Neutrophil (primary cell): ENCODE measurements around the gene MIB1.

Source experiments
- H3K27ac ChIP-seq: fragments of 200-600 bp; sonication (generic); 2 replicates; pipeline ENCODE4 v1.5.1; 2016; ENCODE audit warnings: mild to moderate bottlenecking, moderate library complexity
- H3K27me3 ChIP-seq: fragments of 200-600 bp; sonication (generic); 2 replicates; pipeline ENCODE4 v1.6.0; 2016; ENCODE audit warnings: mild to moderate bottlenecking
- H3K36me3 ChIP-seq: fragments of 200-600 bp; sonication (generic); 2 replicates; pipeline ENCODE4 v1.5.1; 2017
- H3K4me1 ChIP-seq, 2 experiments: fragments of 200-600 bp in 1 of 2; sonication (generic) in 1 of 2; 1 replicate in 1 of 2; 2 replicates in 1 of 2; pipeline versions ENCODE4 v1.5.1 to v1.6.1; 2013 to 2016; ENCODE audit warnings: low read depth in 1 of 2, low read length in 1 of 2, mild to moderate bottlenecking in 1 of 2, moderate library complexity in 1 of 2; ENCODE audit not compliant: control insufficient read depth in 1 of 2, insufficient read depth in 1 of 2
- H3K4me3 ChIP-seq, 2 experiments: fragments of 200-600 bp in 1 of 2; sonication (generic) in 1 of 2; 1 replicate in 1 of 2; 2 replicates in 1 of 2; pipeline ENCODE4 v1.5.1; 2013 to 2016; ENCODE audit warnings: low read depth in 1 of 2, low read length in 1 of 2, mild to moderate bottlenecking in 1 of 2, moderate library complexity in 1 of 2
- H3K9me3 ChIP-seq: fragments of 200-600 bp; sonication (generic); 2 replicates; pipeline ENCODE4 v1.5.1; 2016
- CTCF ChIP-seq: fragments of 200-600 bp; sonication (generic); IDR thresholded peaks from 2 replicates; pipeline ENCODE4 v1.5.1; 2016; ENCODE audit warnings: antibody characterized with exemption

Gene MIB1

GRCh38 chr18:21912339-21913239, 172.0 kb downstream of the MIB1 start:
- TF ChIP-seq CTCF, result no peak
- no peaks in the 10 kb centered on the region for H3K9me3 ChIP-seq

GRCh38 chr18:21914739-21915319, 174.2 kb downstream of the MIB1 start:
- no peaks in the 10 kb centered on the region for H3K9me3 ChIP-seq
- no peaks in the 10 kb centered on the region for H3K36me3 ChIP-seq
- no peak overlapping the region for H3K27ac ChIP-seq
- H3K4me1 ChIP-seq, result no peaks in the 10 kb centered on the region
- TF ChIP-seq CTCF, result no peak
- no peak overlapping the region for H3K4me3 ChIP-seq
- H3K27me3 ChIP-seq, result peaks cover 33% of the 10 kb centered on the region

More at GRCh38 chr18:21912339-21913239, 172.0 kb downstream of the MIB1 start:
- Histone ChIP-seq H3K4me1 (no peaks in the 10 kb centered on the region), H3K4me3 (no peak overlapping the region), H3K36me3 (no peaks in the 10 kb centered on the region), H3K27ac (no peak overlapping the region), H3K27me3 (peaks cover 33% of the 10 kb centered on the region)

- peaks cover 33% of the 10 kb centered on the region for H3K27me3 ChIP-seq
- no peak overlapping the region for H3K4me3 ChIP-seq
- H3K36me3 ChIP-seq, result no peaks in the 10 kb centered on the region
- no peak for TF ChIP-seq CTCF
- H3K4me1 ChIP-seq, result no peaks in the 10 kb centered on the region
- H3K27ac ChIP-seq, result no peak overlapping the region
- H3K9me3 ChIP-seq, result no peaks in the 10 kb centered on the region
Observed at GRCh38 chr18:21915546-21915945, 175.0 kb downstream of the MIB1 start.

- no peak for TF ChIP-seq CTCF
- Histone ChIP-seq H3K9me3 (no peaks in the 10 kb centered on the region), H3K27ac (no peak overlapping the region), H3K27me3 (peaks cover 23% of the 10 kb centered on the region), H3K4me3 (no peak overlapping the region), H3K4me1 (no peaks in the 10 kb centered on the region), H3K36me3 (no peaks in the 10 kb centered on the region)
Observed at GRCh38 chr18:21916594-21916993, 176.0 kb downstream of the MIB1 start.

- Histone ChIP-seq H3K27me3 (peaks cover 7% of the 10 kb centered on the region), H3K36me3 (no peaks in the 10 kb centered on the region), H3K27ac (no peak overlapping the region), H3K9me3 (no peaks in the 10 kb centered on the region), H3K4me3 (no peak overlapping the region), H3K4me1 (no peaks in the 10 kb centered on the region)
- no peak for TF ChIP-seq CTCF
Observed at GRCh38 chr18:21918693-21919092, 178.1 kb downstream of the MIB1 start.
